Hepatocyte (in vitro differentiated cells): ENCODE results near the gene ATXN10.

Experiments
- CTCF ChIP-seq: fragments of 200-600 bp; sonication (generic); IDR thresholded peaks from 2 replicates; pipeline ENCODE4 v1.5.1; 2016; ENCODE audit warnings: antibody characterized with exemption, mild to moderate bottlenecking; ENCODE audit not compliant: poor library complexity
- EZH2 ChIP-seq: fragments of 200-600 bp; sonication (generic); IDR thresholded peaks from 2 replicates; pipeline ENCODE4 v1.6.1; 2016; ENCODE audit warnings: antibody characterized with exemption, mild to moderate bottlenecking, borderline replicate concordance
- EZH2phosphoT487 ChIP-seq: fragments of 200-600 bp; sonication (generic); IDR thresholded peaks from one replicate; pipeline ENCODE4 v1.6.1; 2018; ENCODE audit warnings: antibody characterized with exemption, mild to moderate bottlenecking, low read depth, moderate library complexity; ENCODE audit not compliant: unreplicated experiment, severe bottlenecking

DNA sequence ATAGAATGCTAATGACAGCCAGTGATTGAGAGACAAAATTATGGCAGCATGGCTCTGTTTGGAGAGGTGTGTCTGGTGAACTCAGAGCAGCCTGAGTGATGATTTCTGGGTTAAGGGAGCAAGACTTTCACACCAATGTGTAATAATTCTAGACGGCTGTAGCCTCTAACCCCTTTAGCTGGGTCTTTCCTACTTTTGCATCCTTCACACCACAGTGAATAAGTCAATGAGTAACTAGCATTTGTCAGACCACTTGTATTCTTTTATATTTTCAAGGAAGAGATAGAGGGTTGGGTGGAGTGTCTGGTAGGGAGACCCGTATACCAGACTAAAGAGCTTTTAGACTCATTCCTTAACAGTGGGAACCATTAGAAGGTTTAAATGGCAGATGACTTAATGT is 50.4 kb downstream of the ATXN10 start:
- TF ChIP-seq CTCF, result no peak
- no peak for TF ChIP-seq EZH2
- no peak for TF ChIP-seq EZH2phosphoT487
